Stimulated activated memory B cell treated with anti-CD40 and anti-IgM and Interleukin-4, amounts not matched to agents 10 μg/mL and 1 μg/mL and 100 μg/mL, for 72 hours (primary cell): Measurements from ENCODE around the gene CCL15.
"Not testable (repeated sequence)": the region's sequence is repeated elsewhere in the genome, so short reads cannot be mapped to it uniquely, and the experiment has no call there.

Source experiments
- ATAC-seq: fragments of 150-1000 bp; cut with Tn5 transposase; 2 replicates; pipeline ENCODE4 v1.10.0; 2021
- H3K27ac Mint-ChIP-seq: one replicate; pipeline ENCODE4 v1.8.0; 2022; ENCODE audit warnings: mild to moderate bottlenecking, mixed read lengths
- H3K27me3 Mint-ChIP-seq: one replicate; pipeline ENCODE4 v1.8.0; 2022; ENCODE audit warnings: mixed read lengths
- H3K36me3 Mint-ChIP-seq: one replicate; pipeline ENCODE4 v1.8.0; 2022; ENCODE audit warnings: mixed read lengths
- H3K4me1 Mint-ChIP-seq: one replicate; pipeline ENCODE4 v1.8.0; 2022; ENCODE audit warnings: mixed read lengths
- H3K4me3 Mint-ChIP-seq: one replicate; pipeline ENCODE4 v1.8.0; 2022; ENCODE audit warnings: mild to moderate bottlenecking, moderate library complexity, mixed read lengths
- H3K9me3 Mint-ChIP-seq: one replicate; pipeline ENCODE4 v1.8.0; 2022; ENCODE audit warnings: mixed read lengths

CCL15 gene

GRCh38 chr17:36001110-36001771 lies at the start of gene CCL15:
Gene CCL15 (minus strand): TSS chr17:36001553. CDS start chr17:36001492, 61 bp downstream.
- Mint-ChIP-seq H3K27me3 (peaks cover 27% of the 10 kb centered on the region), H3K4me1 (peaks cover 30% of the 10 kb centered on the region), H3K4me3 (no peak within 1 kb of the TSS), H3K36me3 (no peaks in the 10 kb centered on the region), H3K27ac (no peak within 1 kb of the TSS), H3K9me3 (no peaks in the 10 kb centered on the region)
- ATAC-seq: no peak

- H3K27ac Mint-ChIP-seq: no peak overlapping the region
- peaks cover 41% of the 10 kb centered on the region for H3K27me3 Mint-ChIP-seq
- H3K9me3 Mint-ChIP-seq: peaks cover 24% of the 10 kb centered on the region
- ATAC-seq: no peak
- peaks cover 6% of the 10 kb centered on the region for H3K36me3 Mint-ChIP-seq
- H3K4me3 Mint-ChIP-seq: no peak overlapping the region
- no peaks in the 10 kb centered on the region for H3K4me1 Mint-ChIP-seq
Measured at GRCh38 chr17:36049643-36050042, 48.3 kb upstream of the CCL15 start.

- Mint-ChIP-seq H3K36me3 (peaks cover 6% of the 10 kb centered on the region), H3K4me3 (no peak overlapping the region), H3K27me3 (peaks cover 51% of the 10 kb centered on the region), H3K27ac (no peak overlapping the region), H3K9me3 (peaks cover 28% of the 10 kb centered on the region), H3K4me1 (no peaks in the 10 kb centered on the region)
- ATAC-seq: no peak
Measured at GRCh38 chr17:36048066-36048465, 46.7 kb upstream of the CCL15 start.

GRCh38 chr17:36036235-36036634 lies 34.9 kb upstream of the CCL15 start:
- Mint-ChIP-seq H3K36me3 (no peaks in the 10 kb centered on the region), H3K9me3 (no peaks in the 10 kb centered on the region), H3K27me3 (peaks cover 8% of the 10 kb centered on the region), H3K4me1 (peaks cover 16% of the 10 kb centered on the region), H3K27ac (no peak overlapping the region), H3K4me3 (no peak overlapping the region)
- ATAC-seq: no peak

- Mint-ChIP-seq H3K36me3 (no peaks in the 10 kb centered on the region), H3K4me1 (peaks cover 16% of the 10 kb centered on the region), H3K9me3 (no peaks in the 10 kb centered on the region), H3K27me3 (peaks cover 28% of the 10 kb centered on the region), H3K27ac (no peak overlapping the region), H3K4me3 (no peak overlapping the region)
- peak; percentile 88 for ATAC-seq
Measured at GRCh38 chr17:36034127-36034526, 32.8 kb upstream of the CCL15 start.

- no peaks in the 10 kb centered on the region for H3K36me3 Mint-ChIP-seq
- no peak overlapping the region for H3K27ac Mint-ChIP-seq
- ATAC-seq: no peak
- no peak overlapping the region for H3K4me3 Mint-ChIP-seq
- peaks cover 16% of the 10 kb centered on the region for H3K4me1 Mint-ChIP-seq
- H3K9me3 Mint-ChIP-seq: no peaks in the 10 kb centered on the region
- peaks cover 34% of the 10 kb centered on the region for H3K27me3 Mint-ChIP-seq
Measured at GRCh38 chr17:36030956-36031355, 29.6 kb upstream of the CCL15 start.

- H3K4me3 Mint-ChIP-seq: no peak overlapping the region
- H3K4me1 Mint-ChIP-seq: no peaks in the 10 kb centered on the region
- H3K27ac Mint-ChIP-seq: no peak overlapping the region
- no peaks in the 10 kb centered on the region for H3K9me3 Mint-ChIP-seq
- H3K36me3 Mint-ChIP-seq: no peaks in the 10 kb centered on the region
- peaks cover 28% of the 10 kb centered on the region for H3K27me3 Mint-ChIP-seq
- no peak for ATAC-seq
Measured at GRCh38 chr17:36027761-36028160, 26.4 kb upstream of the CCL15 start.

- H3K9me3 Mint-ChIP-seq: no peaks in the 10 kb centered on the region
- no peaks in the 10 kb centered on the region for H3K36me3 Mint-ChIP-seq
- no peaks in the 10 kb centered on the region for H3K4me1 Mint-ChIP-seq
- no peak overlapping the region for H3K4me3 Mint-ChIP-seq
- peaks cover 28% of the 10 kb centered on the region for H3K27me3 Mint-ChIP-seq
- no peak for ATAC-seq
- H3K27ac Mint-ChIP-seq: no peak overlapping the region
Measured at GRCh38 chr17:36024106-36024869, 22.9 kb upstream of the CCL15 start.

GRCh38 chr17:36019423-36019822 lies 18.1 kb upstream of the CCL15 start:
- no peak for ATAC-seq
- H3K9me3 Mint-ChIP-seq: peaks cover 2% of the 10 kb centered on the region
- H3K36me3 Mint-ChIP-seq: no peaks in the 10 kb centered on the region
- no peak overlapping the region for H3K4me3 Mint-ChIP-seq
- H3K27me3 Mint-ChIP-seq: peaks cover 20% of the 10 kb centered on the region
- peaks cover 17% of the 10 kb centered on the region for H3K4me1 Mint-ChIP-seq
- no peak overlapping the region for H3K27ac Mint-ChIP-seq

- Mint-ChIP-seq H3K4me1 (peaks cover 17% of the 10 kb centered on the region), H3K9me3 (peaks cover 6% of the 10 kb centered on the region), H3K27me3 (peaks cover 29% of the 10 kb centered on the region), H3K27ac (no peak within 1 kb of the TSS), H3K4me3 (no peak within 1 kb of the TSS), H3K36me3 (no peaks in the 10 kb centered on the region)
- ATAC-seq: no peak
Measured at GRCh38 chr17:36017799-36018198, 16.4 kb upstream of the CCL15 start, which contains the start of gene CCL23. Gene CCL23 (minus strand): TSS chr17:36017972. CDS start chr17:36017897, 75 bp downstream.

- Mint-ChIP-seq H3K27ac (no peak overlapping the region), H3K4me3 (no peak overlapping the region), H3K36me3 (no peaks in the 10 kb centered on the region), H3K27me3 (peaks cover 21% of the 10 kb centered on the region), H3K9me3 (peaks cover 10% of the 10 kb centered on the region), H3K4me1 (peaks cover 17% of the 10 kb centered on the region)
- no peak for ATAC-seq
Measured at GRCh38 chr17:36016555-36016954, 15.2 kb upstream of the CCL15 start.

- H3K27ac Mint-ChIP-seq, H3K36me3 Mint-ChIP-seq, ATAC-seq, H3K4me3 Mint-ChIP-seq: not testable (repeated sequence)
- Mint-ChIP-seq H3K9me3 (peaks cover 10% of the 10 kb centered on the region), H3K4me1 (peaks cover 17% of the 10 kb centered on the region), H3K27me3 (peaks cover 21% of the 10 kb centered on the region)
Measured at GRCh38 chr17:36015895-36016294, 14.5 kb upstream of the CCL15 start.

GRCh38 chr17:36014946-36015345 lies 13.6 kb upstream of the CCL15 start:
- no peak overlapping the region for H3K4me3 Mint-ChIP-seq
- ATAC-seq: no peak
- H3K27me3 Mint-ChIP-seq: peaks cover 22% of the 10 kb centered on the region
- peaks cover 6% of the 10 kb centered on the region for H3K36me3 Mint-ChIP-seq
- H3K27ac Mint-ChIP-seq: no peak overlapping the region
- peaks cover 15% of the 10 kb centered on the region for H3K9me3 Mint-ChIP-seq
- peaks cover 17% of the 10 kb centered on the region for H3K4me1 Mint-ChIP-seq

GRCh38 chr17:36011201-36011600 lies 9.8 kb upstream of the CCL15 start:
- H3K4me3 Mint-ChIP-seq: no peak overlapping the region
- H3K36me3 Mint-ChIP-seq: peaks cover 6% of the 10 kb centered on the region
- no peak for ATAC-seq
- peaks cover 22% of the 10 kb centered on the region for H3K27me3 Mint-ChIP-seq
- no peak overlapping the region for H3K27ac Mint-ChIP-seq
- no peaks in the 10 kb centered on the region for H3K4me1 Mint-ChIP-seq
- H3K9me3 Mint-ChIP-seq: peaks cover 23% of the 10 kb centered on the region

- peaks cover 7% of the 10 kb centered on the region for H3K4me1 Mint-ChIP-seq
- H3K36me3 Mint-ChIP-seq: peaks cover 6% of the 10 kb centered on the region
- peak; percentile 20 for ATAC-seq
- H3K9me3 Mint-ChIP-seq: peaks cover 22% of the 10 kb centered on the region
- no peak overlapping the region for H3K27ac Mint-ChIP-seq
- H3K4me3 Mint-ChIP-seq: no peak overlapping the region
- H3K27me3 Mint-ChIP-seq: peaks cover 22% of the 10 kb centered on the region
Measured at GRCh38 chr17:36008998-36009665, 7.8 kb upstream of the CCL15 start.
